HEK293 (cell line): ENCODE results near the gene CDR2L.

Experiments
- ZNF324 ChIP-seq: fragments of 450-650 bp; formaldehyde crosslinking; IDR thresholded peaks from 2 replicates; pipeline ENCODE4 v1.5.1; 2016; ENCODE audit warnings: missing biosample characterization, missing genetic modification characterization
- TF ChIP-seq, protein P1 (sequence below): fragments of 450-650 bp; formaldehyde crosslinking; IDR thresholded peaks from 2 replicates; pipeline ENCODE4 v1.5.1; 2016; ENCODE audit warnings: missing biosample characterization, missing genetic modification characterization, low read depth
- TF ChIP-seq, protein P2 (sequence below): fragments of 450-650 bp; formaldehyde crosslinking; IDR thresholded peaks from 2 replicates; pipeline ENCODE4 v1.5.1; 2016; ENCODE audit warnings: missing biosample characterization, missing genetic modification characterization, borderline replicate concordance

DNA sequence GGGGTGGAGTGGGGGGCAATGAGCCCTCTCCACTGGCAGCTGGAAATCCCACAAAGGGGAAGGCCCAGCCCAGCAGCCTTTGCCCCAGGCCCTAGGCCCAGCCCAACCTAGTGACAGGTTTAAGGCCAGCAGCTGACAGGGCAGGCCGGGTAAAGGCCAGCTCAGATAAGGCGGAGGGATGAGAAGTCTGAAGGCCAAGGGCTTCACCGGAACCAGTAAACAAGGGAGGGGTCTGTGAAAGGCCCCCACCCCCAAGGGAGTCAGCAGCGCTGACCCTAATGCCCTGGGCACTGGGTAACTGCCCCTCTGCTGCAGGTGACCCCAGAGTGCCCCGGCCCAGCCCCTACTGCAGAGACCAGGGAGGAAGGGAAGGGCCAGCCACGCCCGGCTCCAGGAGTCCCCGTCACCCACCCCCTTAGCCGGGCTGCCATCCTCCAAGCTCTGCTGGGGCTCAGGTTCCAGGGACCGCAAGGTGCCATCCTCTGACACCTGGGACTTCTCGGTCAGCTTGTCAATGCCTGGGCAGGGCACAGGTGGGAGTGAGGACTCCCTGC is 34.2 kb upstream of the CDR2L start:
- TF ChIP-seq, protein P1, sequence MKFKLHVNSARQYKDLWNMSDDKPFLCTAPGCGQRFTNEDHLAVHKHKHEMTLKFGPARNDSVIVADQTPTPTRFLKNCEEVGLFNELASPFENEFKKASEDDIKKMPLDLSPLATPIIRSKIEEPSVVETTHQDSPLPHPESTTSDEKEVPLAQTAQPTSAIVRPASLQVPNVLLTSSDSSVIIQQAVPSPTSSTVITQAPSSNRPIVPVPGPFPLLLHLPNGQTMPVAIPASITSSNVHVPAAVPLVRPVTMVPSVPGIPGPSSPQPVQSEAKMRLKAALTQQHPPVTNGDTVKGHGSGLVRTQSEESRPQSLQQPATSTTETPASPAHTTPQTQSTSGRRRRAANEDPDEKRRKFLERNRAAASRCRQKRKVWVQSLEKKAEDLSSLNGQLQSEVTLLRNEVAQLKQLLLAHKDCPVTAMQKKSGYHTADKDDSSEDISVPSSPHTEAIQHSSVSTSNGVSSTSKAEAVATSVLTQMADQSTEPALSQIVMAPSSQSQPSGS (tag by site-specific recombination), result no peak
- TF ChIP-seq ZNF324 (tag by site-specific recombination), result no peak
- TF ChIP-seq, protein P2, sequence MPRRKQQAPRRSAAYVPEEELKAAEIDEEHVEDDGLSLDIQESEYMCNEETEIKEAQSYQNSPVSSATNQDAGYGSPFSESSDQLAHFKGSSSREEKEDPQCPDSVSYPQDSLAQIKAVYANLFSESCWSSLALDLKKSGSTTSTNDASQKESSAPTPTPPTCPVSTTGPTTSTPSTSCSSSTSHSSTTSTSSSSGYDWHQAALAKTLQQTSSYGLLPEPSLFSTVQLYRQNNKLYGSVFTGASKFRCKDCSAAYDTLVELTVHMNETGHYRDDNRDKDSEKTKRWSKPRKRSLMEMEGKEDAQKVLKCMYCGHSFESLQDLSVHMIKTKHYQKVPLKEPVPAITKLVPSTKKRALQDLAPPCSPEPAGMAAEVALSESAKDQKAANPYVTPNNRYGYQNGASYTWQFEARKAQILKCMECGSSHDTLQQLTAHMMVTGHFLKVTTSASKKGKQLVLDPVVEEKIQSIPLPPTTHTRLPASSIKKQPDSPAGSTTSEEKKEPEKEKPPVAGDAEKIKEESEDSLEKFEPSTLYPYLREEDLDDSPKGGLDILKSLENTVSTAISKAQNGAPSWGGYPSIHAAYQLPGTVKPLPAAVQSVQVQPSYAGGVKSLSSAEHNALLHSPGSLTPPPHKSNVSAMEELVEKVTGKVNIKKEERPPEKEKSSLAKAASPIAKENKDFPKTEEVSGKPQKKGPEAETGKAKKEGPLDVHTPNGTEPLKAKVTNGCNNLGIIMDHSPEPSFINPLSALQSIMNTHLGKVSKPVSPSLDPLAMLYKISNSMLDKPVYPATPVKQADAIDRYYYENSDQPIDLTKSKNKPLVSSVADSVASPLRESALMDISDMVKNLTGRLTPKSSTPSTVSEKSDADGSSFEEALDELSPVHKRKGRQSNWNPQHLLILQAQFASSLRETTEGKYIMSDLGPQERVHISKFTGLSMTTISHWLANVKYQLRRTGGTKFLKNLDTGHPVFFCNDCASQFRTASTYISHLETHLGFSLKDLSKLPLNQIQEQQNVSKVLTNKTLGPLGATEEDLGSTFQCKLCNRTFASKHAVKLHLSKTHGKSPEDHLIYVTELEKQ (tag by site-specific recombination), result no peak
